AG09319 (cell line): ENCODE results near the gene ZFAND2B.

Experiments
- DNase-seq: peaks from one replicate; pipeline ENCODE4 v3.0.0-alpha.2; 2010; ENCODE audit warnings: low read depth; ENCODE audit errors: extremely low read depth
- CTCF ChIP-seq: IDR thresholded peaks from 2 replicates; pipeline ENCODE4 v1.5.1; 2011; ENCODE audit warnings: low read depth, mild to moderate bottlenecking, inconsistent platforms, low read length, moderate library complexity

Gene ZFAND2B

DNA sequence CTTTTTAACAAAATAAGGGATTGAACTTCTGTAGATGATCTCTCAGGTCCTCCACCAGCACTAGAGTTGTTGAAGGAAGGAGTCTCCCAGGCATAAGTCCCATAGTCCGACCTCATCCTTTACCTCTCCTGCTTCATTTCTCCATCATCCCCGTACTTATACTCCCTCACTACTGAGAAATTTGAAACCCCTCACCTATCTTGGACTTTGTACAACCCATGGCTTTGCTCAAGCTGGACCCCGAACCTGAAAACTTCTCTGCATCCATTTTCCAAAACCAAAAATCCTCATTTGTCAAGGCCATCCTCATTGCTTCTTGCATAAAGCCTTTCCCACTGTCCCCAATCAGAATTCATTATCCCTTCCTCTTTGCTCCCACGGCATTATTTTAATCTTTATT is 45.5 kb upstream of the ZFAND2B start:
- DNase-seq, result no peak
- no peak for TF ChIP-seq CTCF

- no peak for DNase-seq
- TF ChIP-seq CTCF, result no peak
These were observed 43.4 kb upstream of the ZFAND2B start for GRCh38 chr2:219163156-219163555.

GRCh38 chr2:219165058-219165911 is 41.3 kb upstream of the ZFAND2B start:
- DNase-seq, result no peak
- TF ChIP-seq CTCF, result no peak

- no peak for TF ChIP-seq CTCF
- no peak for DNase-seq
These were observed 38.6 kb upstream of the ZFAND2B start for GRCh38 chr2:219167997-219168396.

DNA sequence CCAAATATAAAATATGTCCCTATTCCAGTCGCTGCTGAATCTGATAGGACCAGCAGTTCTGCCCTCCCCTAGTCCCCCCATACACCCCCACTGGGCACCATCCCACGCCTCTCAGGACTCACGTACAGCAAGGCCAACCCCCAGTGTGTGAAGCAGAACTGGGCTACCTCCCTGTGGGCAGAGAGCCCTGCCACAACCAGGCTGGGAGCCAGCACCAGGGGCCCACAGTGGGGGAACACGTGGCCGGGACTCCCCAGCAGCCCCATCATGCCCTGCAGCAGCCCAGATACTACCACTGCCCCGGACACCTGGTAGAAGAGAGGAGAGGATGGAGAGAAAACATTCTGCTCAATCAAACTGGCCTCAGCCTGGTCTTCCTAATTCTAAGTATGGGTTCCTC is 38.1 kb upstream of the ZFAND2B start:
- TF ChIP-seq CTCF, result no peak
- no peak for DNase-seq

DNA sequence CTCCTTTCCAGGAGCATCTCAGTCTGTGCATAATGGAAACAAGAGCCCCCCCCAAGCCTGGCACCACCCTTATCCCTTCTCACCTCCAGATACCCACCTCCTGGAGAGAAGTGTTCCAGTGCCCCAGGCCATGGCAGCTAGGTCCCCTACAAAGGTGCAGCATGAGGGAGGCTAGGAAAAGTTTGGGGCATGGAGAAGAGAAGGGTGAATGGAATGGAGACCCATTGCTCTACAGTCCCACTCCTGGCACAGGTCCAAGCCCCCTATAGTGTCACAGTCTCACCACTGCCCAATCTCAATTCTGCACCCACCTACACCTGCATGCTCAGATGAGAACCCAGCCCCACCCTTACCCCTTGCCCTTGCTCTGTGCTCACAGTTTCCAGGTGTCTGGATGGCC is 37.6 kb upstream of the ZFAND2B start:
- TF ChIP-seq CTCF, result no peak
- DNase-seq, result no peak

- DNase-seq, result no peak
These were observed 36.5 kb upstream of the ZFAND2B start, which contains the start of gene SLC23A3 for GRCh38 chr2:219169930-219170654. TSS of gene SLC23A3 (minus strand) at chr2:219170029. CDS start at chr2:219169984, 45 bp downstream.

More at GRCh38 chr2:219169930-219170654, 36.5 kb upstream of the ZFAND2B start, which contains the start of gene SLC23A3:
- TF ChIP-seq CTCF, result no peak
